MM.1S (cell line): ENCODE measurements around the gene SUSD2.

Experiments
- CTCF ChIP-seq: fragments of 300-600 bp; sonication (generic); IDR thresholded peaks from 2 replicates; pipeline ENCODE4 v1.5.1; 2016; ENCODE audit warnings: antibody characterized with exemption, low read length, mixed read lengths
- EZH2 ChIP-seq: fragments of 300-600 bp; sonication (generic); optimal IDR thresholded peaks from 2 replicates; pipeline ENCODE3; 2017; ENCODE audit warnings: low read depth, mild to moderate bottlenecking, antibody characterized with exemption, low read length, mixed read lengths

GRCh38 chr22:24207264-24208011 lies 26.2 kb downstream of the SUSD2 start:
- TF ChIP-seq EZH2 (no peak), CTCF (no peak)
